ENCODE measurements around the gene PPP4R1. TPM values are rescaled to one million over a fixed set of nuclear protein-coding genes. Genes with fewer than 3 reads are reported as not detected.
A peak's percentile ranks its signal among the peaks of the same experiment; 100 is the strongest.

PPP4R1 gene
- total RNA-seq, result 10 to 100 TPM; 27.8 to 36.1 (median 31.7) TPM
- polyA plus RNA-seq, result 10 to 100 TPM; 10.3 to 23.0 (median 13.3) TPM
- long read RNA-seq, donor 1, transcript PPP4R1-202 (20 exons, 3,885 nt), result major isoform, 15 of 33 reads
- long read RNA-seq, donor 1, transcript PPP4R1-203 (20 exons, 3,925 nt), result minor isoform, 8 of 33 reads
- long read RNA-seq, donor 1, partial matches to known transcripts, result 5 of 33 reads
- long read RNA-seq, donor 1, other reads (novel, unspliced or antisense), result 5 of 33 reads
- long read RNA-seq, donor 2, transcript PPP4R1-202 (20 exons, 3,885 nt), result major isoform, 15 of 43 reads
- long read RNA-seq, donor 2, partial matches to known transcripts, result 10 of 43 reads
- long read RNA-seq, donor 2, other reads (novel, unspliced or antisense), result 16 of 43 reads

- WGBS, 3 donors, result 0 to 1% (median 0%) methylated on average over 41 to 123 of the region's 127 CpGs
- TF ChIP-seq CTCF (IDR thresholded peaks at IDR 0.05), result no peak
- DNase-seq, result peak; percentile 86 to 89
- intact Hi-C loops (cut with DNase I), result loop anchor here (5.0 to 10.0 kb wide), 4 partner anchors 68 to 340 kb away; no protein-coding TSS in a partner anchor
- peak; percentile 75 to 86 (median 84) for ATAC-seq
- H3K9me3 ChIP-seq, result no peaks in the 10 kb centered on the region
- peaks cover 21% of the 10 kb centered on the region for H3K4me1 ChIP-seq
- H3K27me3 ChIP-seq (ENCODE audit: insufficient read depth in 3 of 3, low read length in 2 of 3), result no peaks in the 10 kb centered on the region
- peak within 1 kb of the TSS; percentile 91 for H3K27ac ChIP-seq
- H3K36me3 ChIP-seq (ENCODE audit: insufficient read depth in 1 of 2, low read depth in 1 of 2), result peaks cover 0 to 7% of the 10 kb centered on the region in 2 donors
- H3K4me3 ChIP-seq, result peak within 1 kb of the TSS; percentile 88
Measured at GRCh38 chr18:9614401-9615279, at the start of gene PPP4R1. PPP4R1 (minus strand) TSS chr18:9614559; CDS start chr18:9614484, 75 bp downstream.

GRCh38 chr18:9663377-9663776 is 49.0 kb upstream of the PPP4R1 start:
- H3K9me3 ChIP-seq, result no peaks in the 10 kb centered on the region
- H3K4me3 ChIP-seq, result no peak overlapping the region
- no peak overlapping the region for H3K27ac ChIP-seq
- DNase-seq (no peak), ATAC-seq (no peak)
- no peak for TF ChIP-seq CTCF (IDR thresholded peaks at IDR 0.05)
- intact Hi-C loops (cut with DNase I), result no loop called here
- H3K27me3 ChIP-seq (ENCODE audit: insufficient read depth in 3 of 3, low read length in 2 of 3), result no peaks in the 10 kb centered on the region
- WGBS, 3 donors, result 83 to 84% (median 83%) methylated on average over 8 of the region's 8 CpGs
- no peaks in the 10 kb centered on the region for H3K36me3 ChIP-seq (ENCODE audit: insufficient read depth in 1 of 2, low read depth in 1 of 2)
- no peaks in the 10 kb centered on the region for H3K4me1 ChIP-seq

- H3K9me3 ChIP-seq, result no peaks in the 10 kb centered on the region
- H3K4me3 ChIP-seq, result no peak overlapping the region
- WGBS, 3 donors, result 92 to 93% (median 92%) methylated on average over 1 of the region's 1 CpG
- intact Hi-C loops (cut with DNase I), result no loop called here
- H3K27me3 ChIP-seq (ENCODE audit: insufficient read depth in 3 of 3, low read length in 2 of 3), result no peaks in the 10 kb centered on the region
- no peaks in the 10 kb centered on the region for H3K4me1 ChIP-seq
- no peaks in the 10 kb centered on the region for H3K36me3 ChIP-seq (ENCODE audit: insufficient read depth in 1 of 2, low read depth in 1 of 2)
- ATAC-seq (no peak), DNase-seq (no peak)
- TF ChIP-seq CTCF (IDR thresholded peaks at IDR 0.05), result no peak
- no peak overlapping the region for H3K27ac ChIP-seq
Measured at GRCh38 chr18:9661564-9661963, 47.2 kb upstream of the PPP4R1 start.

- DNase-seq (no peak), ATAC-seq (no peak)
- no peak for TF ChIP-seq CTCF (IDR thresholded peaks at IDR 0.05)
- no peaks in the 10 kb centered on the region for H3K4me1 ChIP-seq
- no peaks in the 10 kb centered on the region for H3K27me3 ChIP-seq (ENCODE audit: insufficient read depth in 3 of 3, low read length in 2 of 3)
- 91 to 93% (median 91%) methylated on average over 24 of the region's 24 CpGs for WGBS, 3 donors
- H3K4me3 ChIP-seq, result no peak overlapping the region
- intact Hi-C loops (cut with DNase I), result no loop called here
- H3K27ac ChIP-seq, result no peak overlapping the region
- no peaks in the 10 kb centered on the region for H3K9me3 ChIP-seq
- H3K36me3 ChIP-seq (ENCODE audit: insufficient read depth in 1 of 2, low read depth in 1 of 2), result no peaks in the 10 kb centered on the region
Measured at GRCh38 chr18:9659499-9660375, 45.4 kb upstream of the PPP4R1 start.

Measured in psoas muscle (tissue), 8 donors.